ENCODE results near the gene TERC.
"Not testable (repeated sequence)": the region's sequence is repeated elsewhere in the genome, so short reads cannot be mapped to it uniquely, and the experiment has no call there.

TERC gene

DNA sequence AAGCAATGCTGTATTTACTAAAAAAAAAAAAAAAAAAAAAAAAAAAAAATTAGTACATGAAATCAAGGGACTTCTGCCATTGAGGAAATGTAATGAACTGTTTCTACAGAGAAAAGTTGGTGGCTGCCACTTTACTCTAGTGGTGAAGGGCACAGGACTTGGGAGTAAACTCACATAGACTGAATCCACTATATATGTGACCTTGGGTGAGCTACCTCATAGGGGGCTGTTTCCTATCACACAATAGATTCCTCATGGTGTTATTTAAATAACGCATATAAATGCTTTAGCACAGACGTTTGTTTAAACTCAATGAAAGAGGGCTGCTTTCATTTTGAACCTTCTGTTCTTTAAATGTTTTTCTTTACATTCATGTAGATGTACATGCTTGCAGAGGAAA is 25.8 kb downstream of the TERC start:
- Histone ChIP-seq H3K36me3 (ENCODE audit: control insufficient read depth, low read length) (no peaks in the 10 kb centered on the region), H4K20me1 (ENCODE audit: control insufficient read depth, insufficient read depth, low read depth, low read length) (no peaks in the 10 kb centered on the region), H3K4me1 (ENCODE audit: control insufficient read depth, low read length) (no peaks in the 10 kb centered on the region), H3K79me2 (ENCODE audit: control insufficient read depth, low read length) (no peaks in the 10 kb centered on the region), H3K9me2 (replicated peaks; ENCODE audit: control insufficient read depth, low read length) (no peaks in the 10 kb centered on the region), H3K9me3 (ENCODE audit: control insufficient read depth, insufficient read depth, low read length) (no peaks in the 10 kb centered on the region), H3K4me2 (ENCODE audit: low read length) (no peak overlapping the region), H3K27ac (ENCODE audit: low read depth, low read length) (no peak overlapping the region), H3K27me3 (ENCODE audit: control insufficient read depth, low read length) (peaks cover 7% of the 10 kb centered on the region), H3F3A (ENCODE audit: control insufficient read depth, insufficient read depth) (no peaks in the 10 kb centered on the region), H3K4me3 (ENCODE audit: low read length) (no peak overlapping the region)
- TF ChIP-seq, protein P1, sequence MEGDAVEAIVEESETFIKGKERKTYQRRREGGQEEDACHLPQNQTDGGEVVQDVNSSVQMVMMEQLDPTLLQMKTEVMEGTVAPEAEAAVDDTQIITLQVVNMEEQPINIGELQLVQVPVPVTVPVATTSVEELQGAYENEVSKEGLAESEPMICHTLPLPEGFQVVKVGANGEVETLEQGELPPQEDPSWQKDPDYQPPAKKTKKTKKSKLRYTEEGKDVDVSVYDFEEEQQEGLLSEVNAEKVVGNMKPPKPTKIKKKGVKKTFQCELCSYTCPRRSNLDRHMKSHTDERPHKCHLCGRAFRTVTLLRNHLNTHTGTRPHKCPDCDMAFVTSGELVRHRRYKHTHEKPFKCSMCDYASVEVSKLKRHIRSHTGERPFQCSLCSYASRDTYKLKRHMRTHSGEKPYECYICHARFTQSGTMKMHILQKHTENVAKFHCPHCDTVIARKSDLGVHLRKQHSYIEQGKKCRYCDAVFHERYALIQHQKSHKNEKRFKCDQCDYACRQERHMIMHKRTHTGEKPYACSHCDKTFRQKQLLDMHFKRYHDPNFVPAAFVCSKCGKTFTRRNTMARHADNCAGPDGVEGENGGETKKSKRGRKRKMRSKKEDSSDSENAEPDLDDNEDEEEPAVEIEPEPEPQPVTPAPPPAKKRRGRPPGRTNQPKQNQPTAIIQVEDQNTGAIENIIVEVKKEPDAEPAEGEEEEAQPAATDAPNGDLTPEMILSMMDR (IDR thresholded peaks at IDR 0.05; ENCODE audit: low read depth, low read length, poor library complexity, severe bottlenecking), result no peak
- no peak for TF ChIP-seq EZH2phosphoT487 (IDR thresholded peaks at IDR 0.05; ENCODE audit: borderline replicate concordance, low read length)

DNA sequence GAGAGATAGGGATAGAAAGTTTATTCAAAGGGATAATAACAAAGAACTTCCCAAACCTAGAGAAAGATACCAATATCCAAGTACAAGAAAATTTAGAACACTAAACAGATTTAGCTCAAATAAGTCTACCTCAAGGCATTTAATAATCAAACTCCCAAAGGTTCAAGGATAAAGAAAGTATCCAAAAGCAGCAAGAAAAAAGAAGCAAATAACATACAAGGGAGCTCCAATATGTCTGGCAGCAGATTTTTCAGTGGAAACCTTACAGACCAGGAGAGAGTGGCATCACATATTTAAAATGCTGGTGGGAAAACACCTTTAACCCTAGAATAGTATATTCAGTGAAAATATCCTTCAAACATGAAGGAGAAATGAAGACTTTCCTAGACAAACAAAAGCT is 33.0 kb downstream of the TERC start:
- not testable (repeated sequence) for H3F3A ChIP-seq (ENCODE audit: control insufficient read depth, insufficient read depth); H3K27ac ChIP-seq (ENCODE audit: low read depth, low read length); H3K4me3 ChIP-seq (ENCODE audit: low read length); H3K4me1 ChIP-seq (ENCODE audit: control insufficient read depth, low read length); H3K79me2 ChIP-seq (ENCODE audit: control insufficient read depth, low read length); H4K20me1 ChIP-seq (ENCODE audit: control insufficient read depth, insufficient read depth, low read depth, low read length); H3K4me2 ChIP-seq (ENCODE audit: low read length); H3K9me3 ChIP-seq (ENCODE audit: control insufficient read depth, insufficient read depth, low read length); H3K36me3 ChIP-seq (ENCODE audit: control insufficient read depth, low read length); H3K9me2 ChIP-seq (replicated peaks; ENCODE audit: control insufficient read depth, low read length); H3K27me3 ChIP-seq (ENCODE audit: control insufficient read depth, low read length)

DNA sequence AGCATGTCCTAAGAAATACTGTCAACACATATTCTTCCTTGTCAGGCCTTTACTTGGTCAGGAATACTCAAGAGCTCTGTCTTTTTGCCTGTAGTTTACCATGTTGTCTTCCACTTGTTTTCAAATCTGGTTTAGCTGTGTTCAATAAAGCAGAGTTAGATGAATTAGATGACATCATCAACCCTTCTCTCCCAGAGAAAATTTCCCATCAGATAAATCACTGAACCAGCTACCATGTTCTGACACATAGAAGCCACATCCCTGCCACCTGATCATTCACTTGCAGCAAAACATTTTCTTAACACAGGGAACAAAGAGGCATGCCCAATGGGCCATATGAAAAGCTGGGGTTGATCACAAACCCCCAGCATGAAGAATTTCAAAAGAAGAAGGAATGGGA is 42.1 kb downstream of the TERC start:
- Histone ChIP-seq H4K20me1 (ENCODE audit: control insufficient read depth, insufficient read depth, low read depth, low read length) (no peaks in the 10 kb centered on the region), H3F3A (ENCODE audit: control insufficient read depth, insufficient read depth) (no peaks in the 10 kb centered on the region), H3K79me2 (ENCODE audit: control insufficient read depth, low read length) (no peaks in the 10 kb centered on the region), H3K4me1 (ENCODE audit: control insufficient read depth, low read length) (no peaks in the 10 kb centered on the region), H3K36me3 (ENCODE audit: control insufficient read depth, low read length) (no peaks in the 10 kb centered on the region), H3K4me3 (ENCODE audit: low read length) (no peak overlapping the region), H3K27me3 (ENCODE audit: control insufficient read depth, low read length) (no peaks in the 10 kb centered on the region), H3K4me2 (ENCODE audit: low read length) (no peak overlapping the region), H3K9me2 (replicated peaks; ENCODE audit: control insufficient read depth, low read length) (no peaks in the 10 kb centered on the region), H3K27ac (ENCODE audit: low read depth, low read length) (no peak overlapping the region), H3K9me3 (ENCODE audit: control insufficient read depth, insufficient read depth, low read length) (no peaks in the 10 kb centered on the region)
- TF ChIP-seq EZH2phosphoT487 (IDR thresholded peaks at IDR 0.05; ENCODE audit: borderline replicate concordance, low read length), result no peak
- TF ChIP-seq, protein P1 (IDR thresholded peaks at IDR 0.05; ENCODE audit: low read depth, low read length, poor library complexity, severe bottlenecking), result no peak

DNA sequence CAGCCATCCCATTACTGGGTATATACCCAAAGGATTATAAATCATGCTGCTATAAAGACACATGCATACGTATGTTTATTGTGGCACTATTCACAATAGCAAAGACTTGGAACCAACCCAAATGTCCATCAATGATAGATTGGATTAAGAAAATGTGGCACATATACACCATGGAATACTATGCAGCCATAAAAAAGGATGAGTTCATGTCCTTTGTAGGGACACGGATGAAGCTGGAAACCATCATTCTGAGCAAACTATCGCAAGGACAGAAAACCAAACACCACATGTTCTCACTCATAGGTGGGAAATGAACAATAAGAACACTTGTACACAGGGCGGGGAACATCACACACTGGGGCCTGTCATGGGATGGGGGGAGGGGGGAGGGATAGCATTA is 46.4 kb downstream of the TERC start:
- H4K20me1 ChIP-seq (ENCODE audit: control insufficient read depth, insufficient read depth, low read depth, low read length); H3K36me3 ChIP-seq (ENCODE audit: control insufficient read depth, low read length); H3K27ac ChIP-seq (ENCODE audit: low read depth, low read length); H3K27me3 ChIP-seq (ENCODE audit: control insufficient read depth, low read length); H3K4me3 ChIP-seq (ENCODE audit: low read length); H3K9me2 ChIP-seq (replicated peaks; ENCODE audit: control insufficient read depth, low read length); H3K4me2 ChIP-seq (ENCODE audit: low read length); H3K4me1 ChIP-seq (ENCODE audit: control insufficient read depth, low read length); H3F3A ChIP-seq (ENCODE audit: control insufficient read depth, insufficient read depth); H3K9me3 ChIP-seq (ENCODE audit: control insufficient read depth, insufficient read depth, low read length); H3K79me2 ChIP-seq (ENCODE audit: control insufficient read depth, low read length): not testable (repeated sequence)
